WTC11 (cell line): ENCODE measurements around the gene PSMG4. TPM values are rescaled to one million over a fixed set of nuclear protein-coding genes. Genes with fewer than 3 reads are reported as not detected.

Experiments
- ATAC-seq: fragments of 200-7000 bp; cut with Tn5 transposase; 2 replicates; pipeline ENCODE4 v1.10.0; 2021; ENCODE audit warnings: mild to moderate bottlenecking, moderate library complexity
- CTCF ChIA-PET: fragments of 300-600 bp; sonication (Branson Sonifier 250); formaldehyde crosslinking; loops from one replicate; lab custom pipeline; 2021; ENCODE audit warnings: antibody characterized with exemption; lab: Charles Lee
- POLR2A ChIA-PET: fragments of 350-600 bp; sonication (Branson Sonifier 250); formaldehyde crosslinking; loops from one replicate; lab custom pipeline; 2021; ENCODE audit warnings: antibody characterized with exemption; lab: Charles Lee
- DNase-seq: peaks from one replicate; pipeline ENCODE4 v3.0.0; 2021; ENCODE audit warnings: low spot score
- H3K27ac Mint-ChIP-seq: 2 replicates; pipeline ENCODE4 v1.8.0; 2021; ENCODE audit warnings: mixed read lengths
- H3K27me3 Mint-ChIP-seq: 2 replicates; pipeline ENCODE4 v1.8.0; 2021; ENCODE audit warnings: low read depth, mild to moderate bottlenecking, moderate library complexity, mixed read lengths
- H3K36me3 Mint-ChIP-seq: 2 replicates; pipeline ENCODE4 v1.8.0; 2021; ENCODE audit warnings: mixed read lengths
- H3K4me1 Mint-ChIP-seq: 2 replicates; pipeline ENCODE4 v1.8.0; 2022; ENCODE audit warnings: mixed read lengths
- H3K4me3 Mint-ChIP-seq: 2 replicates; pipeline ENCODE4 v1.8.0; 2021; ENCODE audit warnings: mild to moderate bottlenecking, moderate library complexity, mixed read lengths
- H3K9me3 Mint-ChIP-seq: 2 replicates; pipeline ENCODE4 v1.8.0; 2021; ENCODE audit warnings: mixed read lengths
- EMX1 ChIP-seq: fragments of 250-450 bp; sonication (Bioruptor Pico); IDR thresholded peaks from 2 replicates; pipeline ENCODE4 v1.8.0; 2021; ENCODE audit warnings: mild to moderate bottlenecking
- ERG ChIP-seq: fragments of 250-450 bp; sonication (Bioruptor Pico); IDR thresholded peaks from 2 replicates; pipeline ENCODE4 v1.8.0; 2021; ENCODE audit warnings: mild to moderate bottlenecking
- ETV6 ChIP-seq: sonication (generic); formaldehyde crosslinking; IDR thresholded peaks from 2 replicates; pipeline ENCODE4 v1.8.1; 2022; ENCODE audit warnings: mild to moderate bottlenecking, missing genetic modification reagents
- FOXJ3 ChIP-seq: sonication (generic); formaldehyde crosslinking; IDR thresholded peaks from 2 replicates; pipeline ENCODE4 v1.9.0; 2021; ENCODE audit warnings: missing genetic modification reagents, mild to moderate bottlenecking, borderline replicate concordance
- FOXK1 ChIP-seq: sonication (generic); formaldehyde crosslinking; IDR thresholded peaks from 2 replicates; pipeline ENCODE4 v1.8.0; 2022; ENCODE audit warnings: mild to moderate bottlenecking, moderate library complexity, missing genetic modification reagents
- FOXP1 ChIP-seq: sonication (generic); formaldehyde crosslinking; IDR thresholded peaks from 2 replicates; pipeline ENCODE4 v1.8.0; 2022; ENCODE audit warnings: missing genetic modification reagents, mild to moderate bottlenecking, moderate library complexity, borderline replicate concordance
- FOXP4 ChIP-seq: sonication (generic); formaldehyde crosslinking; IDR thresholded peaks from 2 replicates; pipeline ENCODE4 v1.8.0; 2022; ENCODE audit warnings: mild to moderate bottlenecking, missing genetic modification reagents
- GTF2I ChIP-seq: fragments of 250-450 bp; sonication (Bioruptor Pico); conservative IDR thresholded peaks from 2 replicates; pipeline ENCODE4 v1.4.0; 2021; ENCODE audit warnings: mild to moderate bottlenecking
- ZNF281 ChIP-seq: sonication (generic); formaldehyde crosslinking; IDR thresholded peaks from 2 replicates; pipeline ENCODE4 v1.8.0; 2023; ENCODE audit warnings: mild to moderate bottlenecking, missing genetic modification reagents
- total RNA-seq: library from RNA; stranded (reverse); gene quantifications from 3 replicates; pipeline ENCODE4 v1.2.3, GENCODE V29; 2021
- TF ChIP-seq, protein P1 (sequence below): sonication (generic); formaldehyde crosslinking; IDR thresholded peaks from 2 replicates; pipeline ENCODE4 v1.8.1; 2022; ENCODE audit warnings: low read depth, mild to moderate bottlenecking, moderate library complexity, missing genetic modification reagents, borderline replicate concordance

The PSMG4 gene
- total RNA-seq, 1 experiment from 2014 or later, result 38.2 TPM

DNA sequence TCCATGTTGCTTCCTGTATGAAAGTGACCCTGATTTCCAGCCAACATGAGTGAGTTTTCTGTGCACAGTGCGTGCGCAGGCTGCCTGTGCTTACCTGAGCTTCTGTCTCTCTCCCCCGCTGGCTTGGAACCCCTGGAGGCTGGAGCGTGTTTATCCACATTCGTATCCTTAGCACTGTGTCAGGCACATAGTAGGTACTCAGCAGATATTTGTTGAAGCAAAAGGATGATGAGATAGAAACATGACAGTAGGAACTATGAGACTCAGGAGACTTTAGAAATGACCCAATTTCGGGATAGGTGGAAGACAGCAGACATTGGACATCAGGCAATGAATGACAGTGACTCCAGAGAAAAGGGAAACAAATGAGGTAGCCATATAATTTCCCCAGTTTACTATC is 46.5 kb upstream of the PSMG4 start:
- H3K27ac Mint-ChIP-seq, result no peak overlapping the region
- H3K4me3 Mint-ChIP-seq, result no peak overlapping the region
- H3K4me1 Mint-ChIP-seq, result peaks cover 19% of the 10 kb centered on the region
- DNase-seq (no peak), ATAC-seq (no peak)
- TF ChIP-seq FOXK1 (CRISPR knock-in tag) (no peak), ERG (no peak), GTF2I (no peak)
- ChIA-PET POLR2A (no interaction called here), CTCF (interaction anchor here (1.5 to 1.6 kb wide), 2 partner anchors 18 to 50 kb away, joined by 3 to 5 read pairs; no protein-coding TSS in a partner anchor)
- H3K27me3 Mint-ChIP-seq, result no peaks in the 10 kb centered on the region
- no peaks in the 10 kb centered on the region for H3K9me3 Mint-ChIP-seq
- no peaks in the 10 kb centered on the region for H3K36me3 Mint-ChIP-seq

- H3K27ac Mint-ChIP-seq, result no peak overlapping the region
- no peak for TF ChIP-seq ERG
- no peak for TF ChIP-seq EMX1 (CRISPR knock-in tag)
- TF ChIP-seq FOXJ3, result no peak
- no peak for TF ChIP-seq ETV6 (CRISPR knock-in tag)
- CTCF ChIA-PET, result interaction anchor here (1.6 kb wide), 1 partner anchor 51 kb away, joined by 3 read pairs; no protein-coding TSS in a partner anchor
These were observed 45.4 kb upstream of the PSMG4 start for GRCh38 chr6:3213334-3213695.

DNA sequence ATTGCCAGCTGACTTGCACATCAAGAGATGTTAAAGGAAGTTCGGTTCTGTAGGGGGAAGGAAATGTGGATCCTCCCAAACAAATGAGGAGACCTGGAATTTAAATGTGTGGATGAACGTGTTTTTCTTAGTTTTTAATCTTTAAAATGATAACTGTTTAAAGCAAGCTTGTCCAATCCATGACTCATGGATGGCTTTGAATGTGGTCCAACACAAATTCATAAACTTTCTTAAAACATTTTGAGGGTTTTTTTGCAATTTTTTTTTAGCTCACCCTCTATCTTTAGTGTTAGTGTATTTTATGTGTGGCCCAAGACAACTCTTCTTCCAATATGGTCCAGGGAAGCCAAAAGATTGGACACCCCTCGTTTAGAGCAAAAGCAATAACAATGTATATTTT is 43.8 kb upstream of the PSMG4 start:
- H3K36me3 Mint-ChIP-seq, result no peaks in the 10 kb centered on the region
- no peaks in the 10 kb centered on the region for H3K9me3 Mint-ChIP-seq
- no peak overlapping the region for H3K4me3 Mint-ChIP-seq
- ChIA-PET CTCF (interaction anchor here (0.8 kb wide), 1 partner anchor 12 kb away, joined by 3 read pairs; no protein-coding TSS in a partner anchor), POLR2A (interaction anchor here (0.6 kb wide), 1 partner anchor 219 kb away, joined by 3 read pairs; no protein-coding TSS in a partner anchor)
- no peak for TF ChIP-seq FOXP4 (CRISPR knock-in tag)
- no peak for TF ChIP-seq ZNF281 (CRISPR knock-in tag)
- TF ChIP-seq, protein P1, sequence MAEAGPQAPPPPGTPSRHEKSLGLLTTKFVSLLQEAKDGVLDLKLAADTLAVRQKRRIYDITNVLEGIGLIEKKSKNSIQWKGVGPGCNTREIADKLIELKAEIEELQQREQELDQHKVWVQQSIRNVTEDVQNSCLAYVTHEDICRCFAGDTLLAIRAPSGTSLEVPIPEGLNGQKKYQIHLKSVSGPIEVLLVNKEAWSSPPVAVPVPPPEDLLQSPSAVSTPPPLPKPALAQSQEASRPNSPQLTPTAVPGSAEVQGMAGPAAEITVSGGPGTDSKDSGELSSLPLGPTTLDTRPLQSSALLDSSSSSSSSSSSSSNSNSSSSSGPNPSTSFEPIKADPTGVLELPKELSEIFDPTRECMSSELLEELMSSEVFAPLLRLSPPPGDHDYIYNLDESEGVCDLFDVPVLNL (CRISPR knock-in tag), result no peak
- no peak for TF ChIP-seq FOXP1 (CRISPR knock-in tag)
- H3K4me1 Mint-ChIP-seq, result no peaks in the 10 kb centered on the region
- DNase-seq (no peak), ATAC-seq (no peak)
- H3K27me3 Mint-ChIP-seq, result peaks cover 6% of the 10 kb centered on the region; the same call in 1 of the 2 replicates
- no peak overlapping the region for H3K27ac Mint-ChIP-seq

More at GRCh38 chr6:3213334-3213695, 45.4 kb upstream of the PSMG4 start:
- Mint-ChIP-seq H3K4me3 (no peak overlapping the region), H3K4me1 (peaks cover 14% of the 10 kb centered on the region), H3K27me3 (peaks cover 3% of the 10 kb centered on the region; the same call in 1 of the 2 replicates), H3K36me3 (no peaks in the 10 kb centered on the region), H3K9me3 (no peaks in the 10 kb centered on the region)
- POLR2A ChIA-PET, result interaction anchor here (0.5 kb wide), 1 partner anchor 86 kb away, joined by 3 read pairs; no protein-coding TSS in a partner anchor
- no peak for ATAC-seq
- no peak for DNase-seq
